ENCODE results near the gene CRYAA. TPM values are rescaled to one million over a fixed set of nuclear protein-coding genes. Genes with fewer than 3 reads are reported as not detected.

The CRYAA gene
- total RNA-seq, 1 experiment from 2014 or later, result not detected

- Histone ChIP-seq H3K4ac (ENCODE audit: low read depth, low read length) (no peak overlapping the region), H4K91ac (ENCODE audit: insufficient read length, low read depth, low read length) (no peak overlapping the region), H3K4me2 (ENCODE audit: insufficient read depth, insufficient read length, low read length) (no peak overlapping the region), H4K5ac (ENCODE audit: insufficient read length, low read depth, low read length) (no peak overlapping the region), H3K14ac (ENCODE audit: insufficient read depth, low read length) (no peak overlapping the region; the same call in 1 of the 2 replicates), H2BK5ac (ENCODE audit: insufficient read length, low read length) (no peak overlapping the region), H3K56ac (ENCODE audit: insufficient read length, low read depth, low read length) (no peak overlapping the region), H3K27ac (ENCODE audit: insufficient read length, low read depth, low read length) (no peak overlapping the region), H3K9me3 (ENCODE audit: control insufficient read depth, low read depth, low read length) (no peaks in the 10 kb centered on the region), H2BK120ac (ENCODE audit: low read depth, low read length, poor library complexity, severe bottlenecking) (no peak overlapping the region), H3K79me1 (ENCODE audit: insufficient read depth, low read depth, low read length, poor library complexity, severe bottlenecking) (no peaks in the 10 kb centered on the region), H3K4me1 (ENCODE audit: insufficient read depth, low read length) (no peaks in the 10 kb centered on the region; the same call in 1 of the 2 replicates), H3T11ph (ENCODE audit: low read length) (no peak overlapping the region), H2BK15ac (ENCODE audit: low read depth, low read length) (no peak overlapping the region), H2AK5ac (ENCODE audit: insufficient read length, low read length) (no peak overlapping the region), H3K23me2 (ENCODE audit: insufficient read length, low read depth, low read length, poor library complexity, severe bottlenecking) (no peaks in the 10 kb centered on the region), H4K8ac (replicated peaks; ENCODE audit: insufficient read length, low read depth, low read length) (no peak overlapping the region), H2BK20ac (ENCODE audit: low read depth, low read length, poor library complexity, severe bottlenecking) (no peak overlapping the region), H3K23ac (ENCODE audit: insufficient read length, low read depth, low read length) (no peak overlapping the region), H4K20me1 (ENCODE audit: control insufficient read depth, insufficient read depth, insufficient read length) (no peaks in the 10 kb centered on the region), H2AFZ (ENCODE audit: low read length) (no peak overlapping the region), H3K18ac (ENCODE audit: insufficient read length, low read depth, low read length) (no peak overlapping the region), H2BK12ac (ENCODE audit: insufficient read length, low read depth, low read length) (no peak overlapping the region), H3K9ac (ENCODE audit: extremely low read depth, insufficient read length, low read length) (no peak overlapping the region), H3K79me2 (ENCODE audit: insufficient read depth, low read length) (no peaks in the 10 kb centered on the region), H3K27me3 (ENCODE audit: insufficient read depth, low read length) (no peaks in the 10 kb centered on the region)
- Mint-ChIP-seq H3K36me3 (ENCODE audit: insufficient read depth in 1 of 3, low read depth in 3 of 3) (peaks cover 0 to 11% (median 8%) of the 10 kb centered on the region in 3 experiments; a peak in 4 of 7 replicates), H3K27me3 (ENCODE audit: low read depth) (peaks cover 6% of the 10 kb centered on the region), H3K9me3 (peaks cover 16 to 21% of the 10 kb centered on the region in 2 experiments), H3K4me3 (no peak overlapping the region), H3K4me1 (peaks cover 0 to 3% of the 10 kb centered on the region in 2 experiments; a peak in 1 of 4 replicates), H3K27ac (no peak overlapping the region)
- no CpG with 5 or more reads among the region's 6 CpGs for WGBS (ENCODE audit: extremely low coverage, insufficient read length, low lambda C conversion rate)
- TF ChIP-seq CTCF (conservative IDR thresholded peaks at IDR 0.05), result no peak
- peak; percentile 14 for DNase-seq
These were observed 34.8 kb downstream of the CRYAA start for GRCh38 chr21:43203591-43203990.
